ENCODE data around the gene MFN2.

DNA sequence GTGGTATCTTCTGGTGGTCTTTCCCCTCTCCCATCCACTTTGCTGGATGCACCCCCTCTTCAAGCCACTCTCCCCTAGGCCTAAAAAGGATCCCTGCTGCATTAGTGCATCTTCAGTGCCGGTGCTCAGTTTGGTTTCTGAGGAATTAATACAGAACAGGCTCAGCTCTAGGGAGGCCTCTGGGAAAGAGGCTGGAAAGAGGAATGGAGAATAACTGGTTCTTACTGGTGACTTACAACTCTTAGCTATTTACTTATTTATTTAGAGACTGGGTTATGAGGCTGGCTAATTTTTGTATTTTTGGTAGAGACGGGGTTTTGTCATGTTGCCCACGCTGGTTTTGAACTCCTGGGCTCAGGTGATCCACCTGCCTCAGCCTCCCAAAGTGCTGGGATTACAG lies 19.0 kb downstream of the MFN2 start:
- no peak for TF ChIP-seq EZH2 (IDR thresholded peaks at IDR 0.05; ENCODE audit: low read depth)
- TF ChIP-seq, protein P1, sequence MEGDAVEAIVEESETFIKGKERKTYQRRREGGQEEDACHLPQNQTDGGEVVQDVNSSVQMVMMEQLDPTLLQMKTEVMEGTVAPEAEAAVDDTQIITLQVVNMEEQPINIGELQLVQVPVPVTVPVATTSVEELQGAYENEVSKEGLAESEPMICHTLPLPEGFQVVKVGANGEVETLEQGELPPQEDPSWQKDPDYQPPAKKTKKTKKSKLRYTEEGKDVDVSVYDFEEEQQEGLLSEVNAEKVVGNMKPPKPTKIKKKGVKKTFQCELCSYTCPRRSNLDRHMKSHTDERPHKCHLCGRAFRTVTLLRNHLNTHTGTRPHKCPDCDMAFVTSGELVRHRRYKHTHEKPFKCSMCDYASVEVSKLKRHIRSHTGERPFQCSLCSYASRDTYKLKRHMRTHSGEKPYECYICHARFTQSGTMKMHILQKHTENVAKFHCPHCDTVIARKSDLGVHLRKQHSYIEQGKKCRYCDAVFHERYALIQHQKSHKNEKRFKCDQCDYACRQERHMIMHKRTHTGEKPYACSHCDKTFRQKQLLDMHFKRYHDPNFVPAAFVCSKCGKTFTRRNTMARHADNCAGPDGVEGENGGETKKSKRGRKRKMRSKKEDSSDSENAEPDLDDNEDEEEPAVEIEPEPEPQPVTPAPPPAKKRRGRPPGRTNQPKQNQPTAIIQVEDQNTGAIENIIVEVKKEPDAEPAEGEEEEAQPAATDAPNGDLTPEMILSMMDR (conservative IDR thresholded peaks at IDR 0.05) = no peak
